ENCODE data around the gene CPSF4L. TPM values are rescaled to one million over a fixed set of nuclear protein-coding genes. Genes with fewer than 3 reads are reported as not detected.

Gene CPSF4L
- total and polyA plus RNA-seq, 2 of the 13 experiments (the other 11 are each of a cell fraction or from before 2014, with no cell fraction given) = 0.73 to 1.6 TPM

DNA sequence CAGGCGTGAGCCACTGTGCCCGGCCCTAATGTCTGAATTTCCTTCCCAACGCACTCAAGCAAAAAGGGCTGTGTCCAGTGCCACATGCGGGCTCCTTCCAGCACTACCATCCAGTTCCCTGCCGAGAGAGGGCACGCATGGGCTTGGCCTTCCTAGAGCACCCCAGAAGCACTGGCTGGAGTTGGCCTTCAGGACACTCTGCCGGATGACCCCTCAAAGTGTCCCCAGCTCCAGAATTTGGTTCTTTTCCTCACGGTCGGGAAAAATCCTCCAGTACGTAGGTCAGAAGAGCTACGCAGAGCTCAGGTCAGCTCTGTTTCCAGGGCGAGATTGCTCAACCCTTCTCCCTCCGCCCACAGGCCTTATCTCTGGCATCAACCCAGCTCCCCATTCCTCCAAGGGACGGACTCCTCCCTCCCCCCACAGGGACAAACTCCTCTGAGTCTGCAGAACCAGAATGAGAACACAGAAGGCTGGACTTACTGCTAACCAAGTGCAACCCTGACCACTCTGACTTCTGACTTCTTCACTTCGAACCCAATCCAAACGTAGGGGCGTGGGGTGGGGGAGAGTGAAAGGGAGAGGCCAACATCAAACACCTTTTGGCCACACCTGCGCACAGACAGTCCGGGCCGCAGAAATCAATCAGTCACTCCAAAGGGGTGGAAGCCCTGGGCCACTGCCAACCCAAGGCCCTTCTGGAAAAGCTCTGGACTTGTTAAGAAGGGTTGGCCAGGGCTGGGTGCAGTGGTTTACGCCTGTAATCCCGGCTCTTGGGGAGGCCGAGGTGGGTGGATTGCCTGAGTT, 46.5 kb upstream of the CPSF4L start (continued):
- TF ChIP-seq, protein P1, sequence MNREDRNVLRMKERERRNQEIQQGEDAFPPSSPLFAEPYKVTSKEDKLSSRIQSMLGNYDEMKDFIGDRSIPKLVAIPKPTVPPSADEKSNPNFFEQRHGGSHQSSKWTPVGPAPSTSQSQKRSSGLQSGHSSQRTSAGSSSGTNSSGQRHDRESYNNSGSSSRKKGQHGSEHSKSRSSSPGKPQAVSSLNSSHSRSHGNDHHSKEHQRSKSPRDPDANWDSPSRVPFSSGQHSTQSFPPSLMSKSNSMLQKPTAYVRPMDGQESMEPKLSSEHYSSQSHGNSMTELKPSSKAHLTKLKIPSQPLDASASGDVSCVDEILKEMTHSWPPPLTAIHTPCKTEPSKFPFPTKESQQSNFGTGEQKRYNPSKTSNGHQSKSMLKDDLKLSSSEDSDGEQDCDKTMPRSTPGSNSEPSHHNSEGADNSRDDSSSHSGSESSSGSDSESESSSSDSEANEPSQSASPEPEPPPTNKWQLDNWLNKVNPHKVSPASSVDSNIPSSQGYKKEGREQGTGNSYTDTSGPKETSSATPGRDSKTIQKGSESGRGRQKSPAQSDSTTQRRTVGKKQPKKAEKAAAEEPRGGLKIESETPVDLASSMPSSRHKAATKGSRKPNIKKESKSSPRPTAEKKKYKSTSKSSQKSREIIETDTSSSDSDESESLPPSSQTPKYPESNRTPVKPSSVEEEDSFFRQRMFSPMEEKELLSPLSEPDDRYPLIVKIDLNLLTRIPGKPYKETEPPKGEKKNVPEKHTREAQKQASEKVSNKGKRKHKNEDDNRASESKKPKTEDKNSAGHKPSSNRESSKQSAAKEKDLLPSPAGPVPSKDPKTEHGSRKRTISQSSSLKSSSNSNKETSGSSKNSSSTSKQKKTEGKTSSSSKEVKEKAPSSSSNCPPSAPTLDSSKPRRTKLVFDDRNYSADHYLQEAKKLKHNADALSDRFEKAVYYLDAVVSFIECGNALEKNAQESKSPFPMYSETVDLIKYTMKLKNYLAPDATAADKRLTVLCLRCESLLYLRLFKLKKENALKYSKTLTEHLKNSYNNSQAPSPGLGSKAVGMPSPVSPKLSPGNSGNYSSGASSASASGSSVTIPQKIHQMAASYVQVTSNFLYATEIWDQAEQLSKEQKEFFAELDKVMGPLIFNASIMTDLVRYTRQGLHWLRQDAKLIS (CRISPR knock-in tag; IDR thresholded peaks at IDR 0.05) = 0 out of 2 replicates have a peak, but pooled peaks have one; percentile 70
- TF ChIP-seq HOXA5 (CRISPR knock-in tag; IDR thresholded peaks at IDR 0.05) (peak; percentile 77), ZSCAN12 (CRISPR knock-in tag; IDR thresholded peaks at IDR 0.05) (no peak), ZSCAN21 (CRISPR knock-in tag; IDR thresholded peaks at IDR 0.05; ENCODE audit: borderline replicate concordance) (peak; percentile 27; the same call in 1 of the 2 replicates), RFX5 (IDR thresholded peaks at IDR 0.05; ENCODE audit: low read depth, low read length) (no peak), ZNF678 (CRISPR knock-in tag; IDR thresholded peaks at IDR 0.05) (no peak), HNF4G (IDR thresholded peaks at IDR 0.05; ENCODE audit: borderline replicate concordance, low read depth, low read length) (peak; percentile 65; the same call in 1 of the 2 replicates), HNF4G (CRISPR knock-in tag; IDR thresholded peaks at IDR 0.05; ENCODE audit: borderline replicate concordance, low read depth) (peak; percentile 59; the same call in 1 of the 2 replicates), SP5 (CRISPR knock-in tag; IDR thresholded peaks at IDR 0.05; ENCODE audit: borderline replicate concordance, low read depth) (peak; percentile 98), SPEN (CRISPR knock-in tag; IDR thresholded peaks at IDR 0.05; ENCODE audit: low read depth) (peak; percentile 66), ZFP82 (CRISPR knock-in tag; IDR thresholded peaks at IDR 0.05; ENCODE audit: borderline replicate concordance) (peak; percentile 73; the same call in 1 of the 2 replicates), KLF11 (CRISPR knock-in tag; IDR thresholded peaks at IDR 0.05) (peak; percentile 50; the same call in 1 of the 2 replicates), THYN1 (CRISPR knock-in tag; IDR thresholded peaks at IDR 0.05; ENCODE audit: borderline replicate concordance, low read depth) (no peak)
- TF ChIP-seq, protein P2, sequence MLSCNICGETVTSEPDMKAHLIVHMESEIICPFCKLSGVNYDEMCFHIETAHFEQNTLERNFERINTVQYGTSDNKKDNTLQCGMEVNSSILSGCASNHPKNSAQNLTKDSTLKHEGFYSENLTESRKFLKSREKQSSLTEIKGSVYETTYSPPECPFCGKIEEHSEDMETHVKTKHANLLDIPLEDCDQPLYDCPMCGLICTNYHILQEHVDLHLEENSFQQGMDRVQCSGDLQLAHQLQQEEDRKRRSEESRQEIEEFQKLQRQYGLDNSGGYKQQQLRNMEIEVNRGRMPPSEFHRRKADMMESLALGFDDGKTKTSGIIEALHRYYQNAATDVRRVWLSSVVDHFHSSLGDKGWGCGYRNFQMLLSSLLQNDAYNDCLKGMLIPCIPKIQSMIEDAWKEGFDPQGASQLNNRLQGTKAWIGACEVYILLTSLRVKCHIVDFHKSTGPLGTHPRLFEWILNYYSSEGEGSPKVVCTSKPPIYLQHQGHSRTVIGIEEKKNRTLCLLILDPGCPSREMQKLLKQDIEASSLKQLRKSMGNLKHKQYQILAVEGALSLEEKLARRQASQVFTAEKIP (CRISPR knock-in tag; IDR thresholded peaks at IDR 0.05; ENCODE audit: borderline replicate concordance) = no peak
- TF ChIP-seq, protein P3, sequence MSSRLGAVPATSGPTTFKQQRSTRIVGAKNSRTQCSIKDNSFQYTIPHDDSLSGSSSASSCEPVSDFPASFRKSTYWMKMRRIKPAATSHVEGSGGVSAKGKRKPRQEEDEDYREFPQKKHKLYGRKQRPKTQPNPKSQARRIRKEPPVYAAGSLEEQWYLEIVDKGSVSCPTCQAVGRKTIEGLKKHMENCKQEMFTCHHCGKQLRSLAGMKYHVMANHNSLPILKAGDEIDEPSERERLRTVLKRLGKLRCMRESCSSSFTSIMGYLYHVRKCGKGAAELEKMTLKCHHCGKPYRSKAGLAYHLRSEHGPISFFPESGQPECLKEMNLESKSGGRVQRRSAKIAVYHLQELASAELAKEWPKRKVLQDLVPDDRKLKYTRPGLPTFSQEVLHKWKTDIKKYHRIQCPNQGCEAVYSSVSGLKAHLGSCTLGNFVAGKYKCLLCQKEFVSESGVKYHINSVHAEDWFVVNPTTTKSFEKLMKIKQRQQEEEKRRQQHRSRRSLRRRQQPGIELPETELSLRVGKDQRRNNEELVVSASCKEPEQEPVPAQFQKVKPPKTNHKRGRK (CRISPR knock-in tag; IDR thresholded peaks at IDR 0.05) = no peak
- TF ChIP-seq, protein P4, sequence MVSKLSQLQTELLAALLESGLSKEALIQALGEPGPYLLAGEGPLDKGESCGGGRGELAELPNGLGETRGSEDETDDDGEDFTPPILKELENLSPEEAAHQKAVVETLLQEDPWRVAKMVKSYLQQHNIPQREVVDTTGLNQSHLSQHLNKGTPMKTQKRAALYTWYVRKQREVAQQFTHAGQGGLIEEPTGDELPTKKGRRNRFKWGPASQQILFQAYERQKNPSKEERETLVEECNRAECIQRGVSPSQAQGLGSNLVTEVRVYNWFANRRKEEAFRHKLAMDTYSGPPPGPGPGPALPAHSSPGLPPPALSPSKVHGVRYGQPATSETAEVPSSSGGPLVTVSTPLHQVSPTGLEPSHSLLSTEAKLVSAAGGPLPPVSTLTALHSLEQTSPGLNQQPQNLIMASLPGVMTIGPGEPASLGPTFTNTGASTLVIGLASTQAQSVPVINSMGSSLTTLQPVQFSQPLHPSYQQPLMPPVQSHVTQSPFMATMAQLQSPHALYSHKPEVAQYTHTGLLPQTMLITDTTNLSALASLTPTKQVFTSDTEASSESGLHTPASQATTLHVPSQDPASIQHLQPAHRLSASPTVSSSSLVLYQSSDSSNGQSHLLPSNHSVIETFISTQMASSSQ (IDR thresholded peaks at IDR 0.05; ENCODE audit: low read depth) = peak; percentile 47; the same call in 1 of the 2 replicates
- TF ChIP-seq, protein P4 (CRISPR knock-in tag; IDR thresholded peaks at IDR 0.05; ENCODE audit: borderline replicate concordance) = peak; percentile 85; the same call in 1 of the 2 replicates

All from HepG2 (cell line).